ENCODE measurements around the gene KIF18A.

KIF18A gene

DNA sequence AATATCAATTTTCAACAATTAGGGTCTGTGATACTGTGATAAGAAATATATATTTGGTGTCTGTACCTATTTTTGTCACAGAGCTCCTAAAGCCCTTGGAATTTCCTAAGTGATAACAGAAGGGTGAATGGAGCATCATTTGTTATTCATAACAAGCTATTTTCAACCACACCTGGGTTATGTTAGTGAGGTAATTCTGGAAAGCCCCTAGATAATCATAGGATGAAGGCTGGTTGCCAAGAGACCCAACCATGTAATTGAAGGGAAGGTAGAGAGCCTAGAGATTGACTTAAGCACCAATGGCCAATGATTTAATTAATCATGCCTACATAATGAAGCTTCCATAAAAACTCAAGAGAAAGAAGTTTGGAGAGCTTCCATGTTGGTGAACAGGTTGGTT is 109.4 kb downstream of the KIF18A start:
- no peak for DNase-seq (ENCODE audit: low read depth in 1 of 2, low spot score in 1 of 2)
- TF ChIP-seq JUND (IDR thresholded peaks at IDR 0.05; ENCODE audit: low read depth): no peak
- in situ Hi-C loops (cut with HindIII; ENCODE audit: low pct_unique_long_range_greater_than_20kb, low sequenced_read_pairs): no loop called here

- DNase-seq (ENCODE audit: low read depth in 1 of 2, low spot score in 1 of 2): no peak
- no peak for TF ChIP-seq JUND (IDR thresholded peaks at IDR 0.05; ENCODE audit: low read depth)
- in situ Hi-C loops (cut with HindIII; ENCODE audit: low pct_unique_long_range_greater_than_20kb, low sequenced_read_pairs): no loop called here
Observed at GRCh38 chr11:27997344-27997743, 110.6 kb downstream of the KIF18A start.

DNA sequence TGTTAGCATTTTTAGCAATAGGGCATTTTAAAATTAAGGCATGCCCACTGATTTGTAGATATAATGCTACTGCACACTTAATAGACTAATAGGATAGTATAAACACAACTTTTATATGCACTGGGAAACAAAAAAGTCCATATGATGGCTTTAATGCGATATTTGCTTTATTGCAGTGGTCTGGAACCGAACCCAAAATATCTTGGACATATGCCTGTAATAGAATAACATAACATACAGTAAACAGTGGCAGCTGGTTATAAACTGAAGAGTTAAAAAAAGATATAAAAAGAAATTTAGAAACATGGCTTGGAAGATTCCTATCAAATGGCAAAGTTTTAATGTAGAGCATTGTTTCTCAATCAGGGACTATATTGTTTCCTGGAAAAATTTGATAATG is 111.9 kb downstream of the KIF18A start:
- in situ Hi-C loops (cut with HindIII; ENCODE audit: low pct_unique_long_range_greater_than_20kb, low sequenced_read_pairs): no loop called here
- no peak for DNase-seq (ENCODE audit: low read depth in 1 of 2, low spot score in 1 of 2)
- TF ChIP-seq JUND (IDR thresholded peaks at IDR 0.05; ENCODE audit: low read depth): no peak

DNA sequence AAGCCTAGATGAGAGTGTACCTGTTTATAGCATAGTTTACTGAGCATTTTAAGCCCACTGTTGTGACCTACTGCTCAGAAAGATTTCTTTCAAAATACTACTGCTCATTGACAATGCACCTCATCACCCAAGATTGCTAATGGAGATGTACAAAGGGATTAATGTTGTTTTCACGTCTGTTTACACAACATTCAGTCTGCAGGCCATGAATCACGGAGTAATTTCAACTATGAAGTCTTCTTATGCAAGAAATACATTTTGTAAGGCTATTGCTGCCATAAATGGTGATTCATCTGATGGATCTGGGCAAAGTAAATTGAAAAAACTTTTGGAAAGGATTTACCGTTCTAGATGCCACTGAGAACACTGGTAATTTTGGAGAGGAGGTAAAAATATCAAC is 112.9 kb downstream of the KIF18A start:
- no peak for TF ChIP-seq JUND (IDR thresholded peaks at IDR 0.05; ENCODE audit: low read depth)
- no peak for DNase-seq (ENCODE audit: low read depth in 1 of 2, low spot score in 1 of 2)
- in situ Hi-C loops (cut with HindIII; ENCODE audit: low pct_unique_long_range_greater_than_20kb, low sequenced_read_pairs): no loop called here

- TF ChIP-seq JUND (IDR thresholded peaks at IDR 0.05; ENCODE audit: low read depth): no peak
- DNase-seq (ENCODE audit: low read depth in 1 of 2, low spot score in 1 of 2): no peak
- in situ Hi-C loops (cut with HindIII; ENCODE audit: low pct_unique_long_range_greater_than_20kb, low sequenced_read_pairs): no loop called here
Observed at GRCh38 chr11:27991736-27992135, 116.2 kb downstream of the KIF18A start.

DNA sequence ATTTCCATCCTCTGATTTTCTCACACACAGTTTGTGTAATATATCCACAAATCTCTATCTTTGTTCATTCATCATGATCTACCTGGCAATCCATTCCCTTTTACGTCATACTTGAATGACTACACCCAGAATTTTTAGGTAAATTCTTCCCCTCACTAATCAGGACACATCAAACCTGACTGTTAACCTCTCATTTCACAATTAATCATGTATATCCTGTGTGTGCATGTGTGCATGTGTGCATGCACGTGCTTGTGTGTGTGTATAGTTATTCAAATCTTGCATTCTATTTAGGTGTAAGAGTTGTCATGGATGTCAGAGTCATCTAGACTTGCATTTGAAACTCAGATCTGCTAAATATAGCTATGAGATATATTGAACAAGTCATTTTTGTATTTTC is 130.4 kb downstream of the KIF18A start:
- no peak for TF ChIP-seq JUND (IDR thresholded peaks at IDR 0.05; ENCODE audit: low read depth)
- in situ Hi-C loops (cut with HindIII; ENCODE audit: low pct_unique_long_range_greater_than_20kb, low sequenced_read_pairs): no loop called here
- no peak for DNase-seq (ENCODE audit: low read depth in 1 of 2, low spot score in 1 of 2)

- no peak for DNase-seq (ENCODE audit: low read depth in 1 of 2, low spot score in 1 of 2)
- in situ Hi-C loops (cut with HindIII; ENCODE audit: low pct_unique_long_range_greater_than_20kb, low sequenced_read_pairs): no loop called here
- TF ChIP-seq JUND (IDR thresholded peaks at IDR 0.05; ENCODE audit: low read depth): no peak
Observed at GRCh38 chr11:27977031-27977430, 130.9 kb downstream of the KIF18A start.

DNA sequence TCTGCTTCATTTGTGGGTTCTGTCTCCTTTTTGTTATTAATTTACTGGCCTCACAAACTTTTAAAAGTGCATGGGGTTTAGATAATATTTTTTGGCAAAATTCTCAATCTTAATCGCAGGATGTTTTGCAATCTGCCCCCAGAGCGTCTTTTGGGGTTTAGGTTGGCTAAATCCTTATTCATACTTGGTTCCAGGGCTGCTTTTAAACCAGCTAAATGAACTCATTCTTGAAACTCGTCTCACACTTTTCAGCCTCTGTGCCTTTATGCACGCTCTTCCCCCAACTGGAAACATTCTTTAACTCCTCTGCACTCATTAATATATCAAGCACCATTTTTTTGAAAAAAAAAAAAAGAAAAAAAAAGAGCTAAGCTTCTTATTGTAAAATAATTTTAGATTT is 131.7 kb downstream of the KIF18A start:
- TF ChIP-seq JUND (IDR thresholded peaks at IDR 0.05; ENCODE audit: low read depth): no peak
- in situ Hi-C loops (cut with HindIII; ENCODE audit: low pct_unique_long_range_greater_than_20kb, low sequenced_read_pairs): no loop called here
- DNase-seq (ENCODE audit: low read depth in 1 of 2, low spot score in 1 of 2): no peak

- in situ Hi-C loops (cut with HindIII; ENCODE audit: low pct_unique_long_range_greater_than_20kb, low sequenced_read_pairs): no loop called here
- DNase-seq (ENCODE audit: low read depth in 1 of 2, low spot score in 1 of 2): no peak
Observed at GRCh38 chr11:27973851-27974536, 134.0 kb downstream of the KIF18A start.

DNA sequence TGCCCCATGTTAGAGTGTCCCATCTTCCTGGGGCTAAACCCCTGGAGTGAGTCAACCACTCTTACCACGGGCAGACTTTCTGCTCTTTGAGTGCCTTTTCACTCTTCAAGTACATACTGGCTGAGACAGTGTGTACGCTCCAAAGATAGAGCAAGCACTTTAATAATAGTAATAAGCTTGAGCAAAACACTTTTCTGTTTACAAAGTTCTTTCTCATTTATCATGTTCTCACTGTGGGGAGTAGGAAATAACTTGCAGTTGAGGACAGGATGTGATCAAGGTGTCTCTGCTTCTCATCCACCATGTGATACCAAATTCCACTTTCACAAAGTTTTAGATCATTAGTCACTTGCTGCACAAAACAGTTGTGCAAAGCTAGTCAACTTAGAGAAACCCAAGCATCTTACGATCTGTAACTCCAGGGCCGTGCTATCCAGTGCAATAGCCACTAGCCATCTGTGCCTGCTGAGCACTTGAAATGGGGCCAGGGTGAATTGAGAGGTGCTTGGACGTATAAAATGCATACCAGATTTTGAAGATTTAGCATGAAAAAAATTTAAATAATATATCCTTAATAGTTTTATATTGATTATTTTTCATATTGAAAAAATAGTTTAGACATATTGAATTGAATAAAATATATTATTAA is 135.3 kb downstream of the KIF18A start:
- in situ Hi-C loops (cut with HindIII; ENCODE audit: low pct_unique_long_range_greater_than_20kb, low sequenced_read_pairs): no loop called here
- DNase-seq (ENCODE audit: low read depth in 1 of 2, low spot score in 1 of 2): no peak
- no peak for TF ChIP-seq JUND (IDR thresholded peaks at IDR 0.05; ENCODE audit: low read depth)

More at GRCh38 chr11:27973851-27974536, 134.0 kb downstream of the KIF18A start:
- TF ChIP-seq JUND (IDR thresholded peaks at IDR 0.05; ENCODE audit: low read depth): no peak

DNA sequence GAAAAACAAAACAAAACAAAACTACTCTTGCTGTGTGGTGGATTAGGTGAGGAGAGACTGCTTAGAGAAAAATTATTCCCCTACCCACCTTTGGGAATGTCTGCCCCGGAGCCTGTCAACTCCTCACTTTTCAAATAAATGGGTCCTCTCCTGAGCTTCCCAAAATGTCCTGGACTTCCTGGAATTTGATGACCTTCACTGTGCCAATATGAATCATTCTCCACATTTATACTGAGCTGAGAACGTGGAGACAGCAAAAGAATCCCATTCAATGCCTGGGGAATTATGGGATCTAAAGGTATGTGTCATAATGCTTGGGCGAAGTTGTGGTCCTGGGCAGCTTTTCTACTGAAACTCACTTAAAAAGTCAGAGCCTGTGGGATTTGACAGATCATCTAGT is 136.8 kb downstream of the KIF18A start:
- TF ChIP-seq JUND (IDR thresholded peaks at IDR 0.05; ENCODE audit: low read depth): no peak
- no peak for DNase-seq (ENCODE audit: low read depth in 1 of 2, low spot score in 1 of 2)
- in situ Hi-C loops (cut with HindIII; ENCODE audit: low pct_unique_long_range_greater_than_20kb, low sequenced_read_pairs): no loop called here
